ENCODE results near the gene FGF18. TPM values are rescaled to one million over a fixed set of nuclear protein-coding genes. Genes with fewer than 3 reads are reported as not detected.

Gene FGF18
- total RNA-seq, 2 donors from 2014 or later = 0.41 to 0.51 TPM

DNA sequence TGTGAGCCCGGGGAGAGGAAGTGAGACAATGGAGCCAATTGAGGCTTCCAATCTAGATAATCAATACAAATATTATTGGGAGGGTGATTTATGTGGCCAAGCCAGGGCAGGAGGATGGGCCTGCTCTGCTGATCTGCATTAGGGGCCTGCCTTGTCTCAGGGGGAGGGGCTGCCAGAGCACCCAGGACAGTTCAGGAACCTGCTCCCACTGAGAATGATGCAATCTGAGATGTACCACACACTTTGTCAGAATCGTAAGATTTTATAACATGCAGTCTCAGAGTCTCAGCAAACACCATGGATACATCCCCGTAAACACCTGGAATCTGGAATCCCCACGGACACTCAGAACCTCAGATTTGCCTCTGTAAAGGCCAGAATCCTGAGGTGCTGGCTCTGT, 19.3 kb downstream of the FGF18 start:
- Histone ChIP-seq H3K27ac (no peak overlapping the region), H3K36me3 (no peaks in the 10 kb centered on the region), H3K4me3 (no peak overlapping the region), H3K4me1 (replicated peaks) (no peaks in the 10 kb centered on the region), H3K27me3 (replicated peaks; ENCODE audit: insufficient read depth) (no peaks in the 10 kb centered on the region), H3K9me3 (no peaks in the 10 kb centered on the region)
- WGBS = 58% methylated on average over 4 of the region's 4 CpGs
- TF ChIP-seq POLR2A (IDR thresholded peaks at IDR 0.05) = no peak
- no peak for TF ChIP-seq POLR2AphosphoS5 (IDR thresholded peaks at IDR 0.05)
- TF ChIP-seq, protein P1, sequence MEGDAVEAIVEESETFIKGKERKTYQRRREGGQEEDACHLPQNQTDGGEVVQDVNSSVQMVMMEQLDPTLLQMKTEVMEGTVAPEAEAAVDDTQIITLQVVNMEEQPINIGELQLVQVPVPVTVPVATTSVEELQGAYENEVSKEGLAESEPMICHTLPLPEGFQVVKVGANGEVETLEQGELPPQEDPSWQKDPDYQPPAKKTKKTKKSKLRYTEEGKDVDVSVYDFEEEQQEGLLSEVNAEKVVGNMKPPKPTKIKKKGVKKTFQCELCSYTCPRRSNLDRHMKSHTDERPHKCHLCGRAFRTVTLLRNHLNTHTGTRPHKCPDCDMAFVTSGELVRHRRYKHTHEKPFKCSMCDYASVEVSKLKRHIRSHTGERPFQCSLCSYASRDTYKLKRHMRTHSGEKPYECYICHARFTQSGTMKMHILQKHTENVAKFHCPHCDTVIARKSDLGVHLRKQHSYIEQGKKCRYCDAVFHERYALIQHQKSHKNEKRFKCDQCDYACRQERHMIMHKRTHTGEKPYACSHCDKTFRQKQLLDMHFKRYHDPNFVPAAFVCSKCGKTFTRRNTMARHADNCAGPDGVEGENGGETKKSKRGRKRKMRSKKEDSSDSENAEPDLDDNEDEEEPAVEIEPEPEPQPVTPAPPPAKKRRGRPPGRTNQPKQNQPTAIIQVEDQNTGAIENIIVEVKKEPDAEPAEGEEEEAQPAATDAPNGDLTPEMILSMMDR (IDR thresholded peaks at IDR 0.05) = no peak
- DNase-seq (ENCODE audit: low spot score) = no peak
- intact Hi-C loops (cut with DNase I) = no loop called here

DNA sequence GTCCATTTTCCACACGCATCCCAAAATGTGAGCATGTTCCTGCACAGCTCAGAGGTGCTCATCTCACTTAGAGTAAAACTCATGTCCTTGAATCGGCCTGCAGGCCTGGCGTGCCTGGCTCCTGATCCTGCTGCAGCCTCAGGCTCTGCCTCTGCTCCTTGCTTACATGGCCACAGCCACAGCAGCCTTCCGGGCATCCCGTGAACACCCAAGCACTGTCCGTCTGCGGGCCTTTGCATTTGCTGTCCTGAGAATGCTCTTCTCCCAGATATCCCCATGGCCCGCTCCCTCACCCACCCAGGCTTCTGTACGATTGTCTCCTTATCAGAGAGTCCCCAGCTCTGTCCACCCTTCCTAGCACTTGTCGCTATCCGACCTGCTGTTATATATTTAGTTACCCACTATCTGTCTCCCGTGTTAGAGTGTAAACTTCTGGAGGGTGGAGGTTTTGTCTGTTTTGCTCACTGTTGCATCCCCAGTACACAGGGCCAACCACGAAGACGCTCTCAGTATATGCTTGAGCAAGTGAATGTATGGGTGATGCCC, 21.9 kb downstream of the FGF18 start:
- no peak for DNase-seq (ENCODE audit: low spot score)
- Histone ChIP-seq H3K9me3 (no peaks in the 10 kb centered on the region), H3K27me3 (replicated peaks; ENCODE audit: insufficient read depth) (no peaks in the 10 kb centered on the region), H3K27ac (no peak overlapping the region), H3K36me3 (no peaks in the 10 kb centered on the region), H3K4me1 (replicated peaks) (no peaks in the 10 kb centered on the region), H3K4me3 (no peak overlapping the region)
- no peak for TF ChIP-seq POLR2AphosphoS5 (IDR thresholded peaks at IDR 0.05)
- TF ChIP-seq, protein P1 (IDR thresholded peaks at IDR 0.05) = no peak
- no peak for TF ChIP-seq POLR2A (IDR thresholded peaks at IDR 0.05)
- intact Hi-C loops (cut with DNase I) = no loop called here
- 90% methylated on average over 14 of the region's 14 CpGs for WGBS

DNA sequence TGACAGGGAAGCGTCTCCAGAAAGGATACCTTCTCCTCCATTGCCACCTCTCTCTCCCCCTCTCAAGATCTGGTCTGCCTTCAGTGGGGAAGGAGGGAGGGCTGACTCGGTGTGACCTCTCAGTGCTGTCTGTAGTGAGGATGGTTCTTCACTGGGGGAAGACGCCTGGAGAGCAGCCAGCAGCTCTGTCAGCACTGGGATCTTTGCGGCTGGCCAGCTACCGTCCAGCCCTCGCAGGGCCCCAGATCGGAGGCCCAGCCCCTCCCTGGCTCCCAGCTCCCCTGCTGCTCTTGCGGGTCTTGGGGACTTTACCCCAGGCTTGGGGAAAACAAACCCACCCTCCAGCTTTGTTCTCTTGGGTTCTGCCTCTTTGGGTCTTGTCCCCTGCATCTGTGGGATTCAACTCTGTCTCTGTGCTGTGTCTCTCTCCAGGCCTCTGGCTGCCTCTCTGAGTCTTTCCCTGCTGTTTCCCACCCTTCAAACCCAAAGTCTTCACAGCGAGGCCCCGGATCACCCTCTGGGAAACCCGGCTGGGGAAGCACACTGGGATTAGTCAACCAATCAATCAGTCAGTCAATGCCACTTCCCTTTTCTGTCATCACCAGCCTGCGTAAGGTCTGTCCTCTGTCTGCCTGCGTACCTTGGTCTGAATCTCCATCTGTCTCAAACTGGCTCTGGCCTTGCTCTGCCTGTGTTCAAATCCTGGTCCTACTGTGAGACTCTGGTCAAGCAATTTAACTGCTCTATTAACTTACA, 23.0 kb downstream of the FGF18 start:
- DNase-seq (ENCODE audit: low spot score) = no peak

GRCh38 chr5:171444582-171444981, 25.1 kb downstream of the FGF18 start:
- intact Hi-C loops (cut with DNase I) = no loop called here
- TF ChIP-seq, protein P1 (IDR thresholded peaks at IDR 0.05) = no peak
- no peak for TF ChIP-seq POLR2AphosphoS5 (IDR thresholded peaks at IDR 0.05)
- TF ChIP-seq POLR2A (IDR thresholded peaks at IDR 0.05) = no peak
- 92% methylated on average over 12 of the region's 12 CpGs for WGBS

More for the DNA sequence above, 23.0 kb downstream of the FGF18 start:
- 78% methylated on average over 13 of the region's 13 CpGs for WGBS
- Histone ChIP-seq H3K27ac (no peak overlapping the region), H3K4me1 (replicated peaks) (no peaks in the 10 kb centered on the region), H3K36me3 (no peaks in the 10 kb centered on the region), H3K27me3 (replicated peaks; ENCODE audit: insufficient read depth) (no peaks in the 10 kb centered on the region), H3K9me3 (no peaks in the 10 kb centered on the region), H3K4me3 (no peak overlapping the region)
- intact Hi-C loops (cut with DNase I) = no loop called here
- TF ChIP-seq POLR2A (IDR thresholded peaks at IDR 0.05) (no peak), POLR2AphosphoS5 (IDR thresholded peaks at IDR 0.05) (no peak)
- TF ChIP-seq, protein P1 (IDR thresholded peaks at IDR 0.05) = no peak

More at GRCh38 chr5:171444582-171444981, 25.1 kb downstream of the FGF18 start:
- Histone ChIP-seq H3K27me3 (replicated peaks; ENCODE audit: insufficient read depth) (no peaks in the 10 kb centered on the region), H3K4me1 (replicated peaks) (no peaks in the 10 kb centered on the region), H3K36me3 (no peaks in the 10 kb centered on the region), H3K9me3 (no peaks in the 10 kb centered on the region), H3K27ac (no peak overlapping the region), H3K4me3 (no peak overlapping the region)
- DNase-seq (ENCODE audit: low spot score) = no peak
